ENCODE results near the gene NPW. TPM values are rescaled to one million over a fixed set of nuclear protein-coding genes. Genes with fewer than 3 reads are reported as not detected.

NPW gene
- total and polyA plus RNA-seq, 7 donors = 0.14 to 0.66 (median 0.43) TPM; not detected in 4

DNA sequence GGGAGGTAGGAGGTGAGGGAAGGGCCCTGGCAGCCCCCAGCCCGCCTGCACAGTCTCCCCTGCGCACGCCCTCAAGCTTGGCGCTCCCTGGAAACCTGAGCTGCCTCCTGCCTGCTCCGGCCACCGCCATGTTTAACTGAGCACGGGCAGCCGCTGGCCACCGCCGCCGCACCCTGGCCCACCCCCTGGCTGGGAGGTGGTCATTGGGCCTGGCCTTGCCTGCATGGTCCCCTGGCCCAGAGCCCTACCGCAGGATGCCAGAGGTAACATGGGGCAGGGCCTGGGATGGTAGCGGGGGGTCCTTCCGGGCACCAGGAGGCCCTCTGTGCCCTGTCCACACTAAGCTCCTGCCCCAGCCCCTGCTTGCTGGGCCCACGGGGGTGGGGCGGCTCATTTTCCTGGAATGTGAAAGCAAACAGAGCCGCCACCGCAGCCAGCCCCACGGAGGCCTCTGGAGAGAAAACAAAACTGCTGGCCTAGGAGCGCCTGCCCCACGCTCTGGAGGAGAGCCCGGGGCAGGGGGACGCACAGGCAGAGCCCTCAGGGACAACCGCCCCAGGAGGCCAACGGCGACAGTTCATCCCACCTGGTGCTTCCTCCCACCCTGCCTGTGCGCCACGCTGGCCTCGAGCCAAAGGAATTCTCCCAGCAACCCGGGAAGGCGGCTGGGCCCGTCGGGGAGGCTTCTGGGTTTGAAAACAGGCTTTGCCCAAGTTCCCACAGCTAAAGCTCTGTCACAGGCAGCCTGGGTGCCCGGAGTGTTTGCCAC is 16.0 kb downstream of the NPW start:
- Histone ChIP-seq H3K9me3 (no peaks in the 10 kb centered on the region), H3K4me3 (peak overlapping the region; percentile 53), H3K27me3 (ENCODE audit: insufficient read depth in 3 of 3, low read length in 2 of 3) (no peaks in the 10 kb centered on the region), H3K4me1 (peaks cover 12% of the 10 kb centered on the region), H3K27ac (peak overlapping the region; percentile 64), H3K36me3 (ENCODE audit: insufficient read depth in 1 of 2, low read depth in 1 of 2) (peaks cover 0 to 7% of the 10 kb centered on the region in 2 donors)
- 48 to 51% (median 50%) methylated on average over 30 to 34 of the region's 34 CpGs for WGBS, 3 donors
- peak in 1 of 4 donors; percentile 5 for ATAC-seq
- DNase-seq = peak in 1 of 2 donors; percentile 76
- TF ChIP-seq, protein P1, sequence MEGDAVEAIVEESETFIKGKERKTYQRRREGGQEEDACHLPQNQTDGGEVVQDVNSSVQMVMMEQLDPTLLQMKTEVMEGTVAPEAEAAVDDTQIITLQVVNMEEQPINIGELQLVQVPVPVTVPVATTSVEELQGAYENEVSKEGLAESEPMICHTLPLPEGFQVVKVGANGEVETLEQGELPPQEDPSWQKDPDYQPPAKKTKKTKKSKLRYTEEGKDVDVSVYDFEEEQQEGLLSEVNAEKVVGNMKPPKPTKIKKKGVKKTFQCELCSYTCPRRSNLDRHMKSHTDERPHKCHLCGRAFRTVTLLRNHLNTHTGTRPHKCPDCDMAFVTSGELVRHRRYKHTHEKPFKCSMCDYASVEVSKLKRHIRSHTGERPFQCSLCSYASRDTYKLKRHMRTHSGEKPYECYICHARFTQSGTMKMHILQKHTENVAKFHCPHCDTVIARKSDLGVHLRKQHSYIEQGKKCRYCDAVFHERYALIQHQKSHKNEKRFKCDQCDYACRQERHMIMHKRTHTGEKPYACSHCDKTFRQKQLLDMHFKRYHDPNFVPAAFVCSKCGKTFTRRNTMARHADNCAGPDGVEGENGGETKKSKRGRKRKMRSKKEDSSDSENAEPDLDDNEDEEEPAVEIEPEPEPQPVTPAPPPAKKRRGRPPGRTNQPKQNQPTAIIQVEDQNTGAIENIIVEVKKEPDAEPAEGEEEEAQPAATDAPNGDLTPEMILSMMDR (IDR thresholded peaks at IDR 0.05) = no peak
- intact Hi-C loops (cut with DNase I) = no loop called here

DNA sequence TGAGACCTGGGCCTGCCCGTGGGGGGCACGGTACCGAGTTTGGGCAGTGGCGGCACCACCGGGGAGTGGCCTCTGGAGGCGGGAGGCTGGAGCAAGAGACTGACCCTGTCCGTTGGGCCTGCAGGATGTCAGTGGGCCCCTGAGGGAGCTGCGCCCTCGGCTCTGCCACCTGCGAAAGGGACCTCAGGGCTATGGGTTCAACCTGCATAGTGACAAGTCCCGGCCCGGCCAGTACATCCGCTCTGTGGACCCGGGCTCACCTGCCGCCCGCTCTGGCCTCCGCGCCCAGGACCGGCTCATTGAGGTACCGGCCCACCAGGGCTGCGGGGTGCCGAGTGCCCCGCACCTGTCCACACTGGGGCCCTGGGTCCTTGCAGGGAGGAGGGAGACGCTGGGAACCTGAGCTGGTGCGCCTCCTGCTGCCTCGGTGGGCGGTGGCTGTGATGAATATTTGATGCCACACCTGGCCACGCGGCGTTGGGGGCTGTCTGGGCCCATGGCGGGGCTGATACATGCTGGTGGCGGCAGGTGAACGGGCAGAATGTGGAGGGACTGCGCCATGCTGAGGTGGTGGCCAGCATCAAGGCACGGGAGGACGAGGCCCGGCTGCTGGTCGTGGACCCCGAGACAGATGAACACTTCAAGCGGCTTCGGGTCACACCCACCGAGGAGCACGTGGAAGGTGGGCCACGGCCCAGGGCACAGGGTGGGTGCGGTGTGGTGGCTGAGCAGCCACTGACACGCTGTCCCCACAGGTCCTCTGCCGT is 16.8 kb downstream of the NPW start:
- no peak for DNase-seq
- Histone ChIP-seq H3K27me3 (ENCODE audit: insufficient read depth in 3 of 3, low read length in 2 of 3) (no peaks in the 10 kb centered on the region), H3K4me1 (peaks cover 18% of the 10 kb centered on the region), H3K4me3 (peak overlapping the region; percentile 53), H3K9me3 (no peaks in the 10 kb centered on the region), H3K36me3 (ENCODE audit: insufficient read depth in 1 of 2, low read depth in 1 of 2) (peaks cover 0 to 7% of the 10 kb centered on the region in 2 donors), H3K27ac (peak overlapping the region; percentile 64)
- TF ChIP-seq, protein P1 (IDR thresholded peaks at IDR 0.05) = no peak
- intact Hi-C loops (cut with DNase I) = no loop called here
- no peak for ATAC-seq
- 77 to 81% (median 79%) methylated on average over 44 to 47 of the region's 47 CpGs for WGBS, 3 donors

DNA sequence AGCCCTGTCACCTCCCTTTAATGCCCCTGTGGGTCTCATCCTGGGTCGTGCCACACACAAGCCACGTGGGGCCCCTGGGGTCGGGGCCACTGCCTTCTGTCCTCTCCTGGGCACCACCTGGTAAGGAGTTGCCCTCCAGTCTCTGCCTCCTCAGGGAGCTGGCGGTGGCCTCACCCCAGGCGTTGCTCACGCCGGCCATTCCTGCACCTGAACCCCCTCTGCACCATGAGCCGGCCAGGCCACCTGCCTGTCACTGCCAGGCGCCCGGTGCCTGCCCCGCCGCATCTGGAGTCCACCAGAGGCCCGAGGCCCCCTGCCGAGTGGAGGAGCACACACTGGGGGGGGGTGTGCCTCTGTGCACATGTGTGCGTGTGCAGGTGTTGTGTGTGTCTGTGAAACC is 17.5 kb downstream of the NPW start:
- H3K4me1 ChIP-seq = peaks cover 19% of the 10 kb centered on the region
- TF ChIP-seq, protein P1 (IDR thresholded peaks at IDR 0.05) = no peak
- intact Hi-C loops (cut with DNase I) = no loop called here
- no peaks in the 10 kb centered on the region for H3K27me3 ChIP-seq (ENCODE audit: insufficient read depth in 3 of 3, low read length in 2 of 3)
- 78 to 82% (median 78%) methylated on average over 15 of the region's 15 CpGs for WGBS, 3 donors
- peak overlapping the region; percentile 53 for H3K4me3 ChIP-seq
- no peak for ATAC-seq
- peak overlapping the region; percentile 64 for H3K27ac ChIP-seq
- no peaks in the 10 kb centered on the region for H3K9me3 ChIP-seq
- no peak for DNase-seq
- peaks cover 0 to 7% of the 10 kb centered on the region in 2 donors for H3K36me3 ChIP-seq (ENCODE audit: insufficient read depth in 1 of 2, low read depth in 1 of 2)

DNA sequence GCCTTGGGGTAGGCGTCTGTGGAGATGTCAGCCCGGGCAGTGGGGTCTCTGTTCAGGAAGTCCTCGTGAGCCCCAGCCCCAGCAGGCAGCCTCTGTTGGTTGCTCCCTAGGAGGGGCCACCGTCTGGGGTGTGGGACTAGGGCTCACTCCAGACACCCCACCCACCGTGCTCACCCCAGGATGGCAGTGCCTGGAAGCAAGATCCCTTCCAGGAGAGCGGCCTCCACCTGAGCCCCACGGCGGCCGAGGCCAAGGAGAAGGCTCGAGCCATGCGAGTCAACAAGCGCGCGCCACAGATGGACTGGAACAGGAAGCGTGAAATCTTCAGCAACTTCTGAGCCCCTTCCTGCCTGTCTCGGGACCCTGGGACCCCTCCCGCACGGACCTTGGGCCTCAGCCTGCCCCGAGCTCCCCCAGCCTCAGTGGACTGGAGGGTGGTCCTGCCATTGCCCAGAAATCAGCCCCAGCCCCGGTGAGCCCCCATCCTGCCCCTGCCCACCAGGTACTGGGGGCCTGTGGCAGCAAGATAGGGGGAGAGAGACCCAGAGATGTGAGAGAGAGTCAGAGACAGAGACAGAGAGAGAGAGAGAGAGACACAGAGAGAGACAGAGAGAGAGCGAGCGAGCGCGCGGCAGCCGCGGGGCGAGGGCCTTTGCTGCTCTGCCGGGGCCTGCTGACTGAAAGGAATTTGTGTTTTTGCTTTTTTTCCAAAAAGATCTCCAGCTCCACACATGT is 18.2 kb downstream of the NPW start:
- H3K9me3 ChIP-seq = no peaks in the 10 kb centered on the region
- peaks cover 19% of the 10 kb centered on the region for H3K4me1 ChIP-seq
- peak overlapping the region; percentile 53 for H3K4me3 ChIP-seq
- peaks cover 0 to 7% of the 10 kb centered on the region in 2 donors for H3K36me3 ChIP-seq (ENCODE audit: insufficient read depth in 1 of 2, low read depth in 1 of 2)
- TF ChIP-seq, protein P1 (IDR thresholded peaks at IDR 0.05) = no peak
- H3K27me3 ChIP-seq (ENCODE audit: insufficient read depth in 3 of 3, low read length in 2 of 3) = no peaks in the 10 kb centered on the region
- WGBS, 3 donors = 63 to 73% (median 73%) methylated on average over 20 to 29 of the region's 29 CpGs
- intact Hi-C loops (cut with DNase I) = no loop called here
- DNase-seq (no peak), ATAC-seq (no peak)
- H3K27ac ChIP-seq = peak overlapping the region; percentile 49
